ENCODE measurements around the gene POLR3K. TPM values are rescaled to one million over a fixed set of nuclear protein-coding genes. Genes with fewer than 3 reads are reported as not detected.

Gene POLR3K
- 53.6 and 56.6 TPM in 2 replicates for total RNA-seq (2021)
- long read RNA-seq, transcript POLR3K-201 (3 exons, 1,392 nt) = major isoform, 58 of 58 reads
- long read RNA-seq, partial matches to known transcripts = 0 of 58 reads
- long read RNA-seq, other reads (novel, unspliced or antisense) = 0 of 58 reads

GRCh38 chr16:53346-54236 lies at the start of gene POLR3K, which contains the start of gene SNRNP25:
Gene POLR3K (minus strand): TSS chr16:53608. CDS start chr16:53586, 22 bp downstream.
Gene SNRNP25 (plus strand): TSS chr16:53828. CDS start chr16:54017, 189 bp downstream.
- H2BK20ac ChIP-seq (ENCODE audit: low read depth, low read length, poor library complexity, severe bottlenecking) = no peak within 1 kb of the TSS
- no peak within 1 kb of the TSS for H3K4ac ChIP-seq (ENCODE audit: low read depth, low read length)
- peak within 1 kb of the TSS; percentile 95 to 99 (median 95) for H3K27ac Mint-ChIP-seq
- no peak within 1 kb of the TSS for H2AK5ac ChIP-seq (ENCODE audit: insufficient read length, low read length)
- TF ChIP-seq CTCF (conservative IDR thresholded peaks at IDR 0.05) = no peak
- peaks cover 3 to 8% of the 10 kb centered on the region in 2 experiments; a peak in 3 of 5 replicates for H3K9me3 Mint-ChIP-seq
- WGBS (ENCODE audit: extremely low coverage, insufficient read length, low lambda C conversion rate) = no CpG with 5 or more reads among the region's 91 CpGs
- H4K20me1 ChIP-seq (ENCODE audit: control insufficient read depth, insufficient read depth, insufficient read length) = no peaks in the 10 kb centered on the region
- H2BK15ac ChIP-seq (ENCODE audit: low read depth, low read length) = no peak within 1 kb of the TSS; the same call in 1 of the 2 replicates
- no peak within 1 kb of the TSS for H3K56ac ChIP-seq (ENCODE audit: insufficient read length, low read depth, low read length)
- H3K27me3 ChIP-seq (ENCODE audit: insufficient read depth, low read length) = no peaks in the 10 kb centered on the region
- H3K27me3 Mint-ChIP-seq (ENCODE audit: low read depth) = no peaks in the 10 kb centered on the region
- H3K14ac ChIP-seq (ENCODE audit: insufficient read depth, low read length) = no peak within 1 kb of the TSS; the same call in 1 of the 2 replicates
- peaks cover 12 to 19% of the 10 kb centered on the region in 2 experiments for H3K4me1 Mint-ChIP-seq
- no peak within 1 kb of the TSS for H4K5ac ChIP-seq (ENCODE audit: insufficient read length, low read depth, low read length)
- H3K36me3 Mint-ChIP-seq (ENCODE audit: insufficient read depth in 1 of 3, low read depth in 3 of 3) = peaks cover 37 to 77% (median 64%) of the 10 kb centered on the region in 3 experiments
- peak; percentile 99 for DNase-seq
- peak within 1 kb of the TSS; percentile 83 for H3K18ac ChIP-seq (ENCODE audit: insufficient read length, low read depth, low read length)
- no peaks in the 10 kb centered on the region for H3K9me3 ChIP-seq (ENCODE audit: control insufficient read depth, low read depth, low read length)
- H3K4me3 Mint-ChIP-seq = peak within 1 kb of the TSS; percentile 98 to 100
- no peak within 1 kb of the TSS for H4K91ac ChIP-seq (ENCODE audit: insufficient read length, low read depth, low read length)
- H3K79me2 ChIP-seq (ENCODE audit: insufficient read depth, low read length) = peaks cover 2% of the 10 kb centered on the region; the same call in 1 of the 2 replicates
- no peak within 1 kb of the TSS for H2BK12ac ChIP-seq (ENCODE audit: insufficient read length, low read depth, low read length)
- no peak within 1 kb of the TSS for H3T11ph ChIP-seq (ENCODE audit: low read length)
- H3K23ac ChIP-seq (ENCODE audit: insufficient read length, low read depth, low read length) = no peak within 1 kb of the TSS
- peaks cover 2% of the 10 kb centered on the region for H3K79me1 ChIP-seq (ENCODE audit: insufficient read depth, low read depth, low read length, poor library complexity, severe bottlenecking)
- no peaks in the 10 kb centered on the region for H3K23me2 ChIP-seq (ENCODE audit: insufficient read length, low read depth, low read length, poor library complexity, severe bottlenecking)
- no peak within 1 kb of the TSS for H2BK120ac ChIP-seq (ENCODE audit: low read depth, low read length, poor library complexity, severe bottlenecking)
- H3K4me1 ChIP-seq (ENCODE audit: insufficient read depth, low read length) = no peaks in the 10 kb centered on the region
- H4K8ac ChIP-seq (replicated peaks; ENCODE audit: insufficient read length, low read depth, low read length) = no peak within 1 kb of the TSS
- peak within 1 kb of the TSS; percentile 21 for H3K27ac ChIP-seq (ENCODE audit: insufficient read length, low read depth, low read length)
- no peak within 1 kb of the TSS for H2BK5ac ChIP-seq (ENCODE audit: insufficient read length, low read length)
- H2AFZ ChIP-seq (ENCODE audit: low read length) = no peak within 1 kb of the TSS
- peak within 1 kb of the TSS; percentile 78 for H3K4me2 ChIP-seq (ENCODE audit: insufficient read depth, insufficient read length, low read length)
- H3K9ac ChIP-seq (ENCODE audit: extremely low read depth, insufficient read length, low read length) = peak within 1 kb of the TSS; percentile 74

All from H9 (cell line).